Fibroblast of the aortic adventitia (primary cell): Measurements from ENCODE around the gene UPF3A. TPM values are rescaled to one million over a fixed set of nuclear protein-coding genes. Genes with fewer than 3 reads are reported as not detected.

Experiments
- DNase-seq: peaks from one replicate; pipeline ENCODE4 v3.0.0-alpha.2; 2010; ENCODE audit warnings: low read depth
- H3K4me3 ChIP-seq: 2 replicates; pipeline ENCODE4 v1.5.1; 2011; ENCODE audit warnings: low read depth, mild to moderate bottlenecking, control low read depth, low read length, moderate library complexity
- CTCF ChIP-seq: IDR thresholded peaks from 2 replicates; pipeline ENCODE4 v1.5.1; 2011; ENCODE audit warnings: mild to moderate bottlenecking, low read length, control low read depth, inconsistent platforms; ENCODE audit not compliant: insufficient read depth
- total RNA-seq: library from RNA; depleted of rRNA; stranded (reverse); fragments of >200 nt; gene quantifications from 2 replicates; pipeline ENCODE4 v1.2.3, GENCODE V29; 2012; ENCODE audit warnings: low replicate concordance

The UPF3A gene
- total RNA-seq, 1 donor = 32.1 TPM

- TF ChIP-seq CTCF = no peak
- DNase-seq = no peak
- H3K4me3 ChIP-seq = no peak overlapping the region
Measured at GRCh38 chr13:114256547-114256946, 24.9 kb upstream of the UPF3A start.

GRCh38 chr13:114257014-114257413 lies 24.4 kb upstream of the UPF3A start:
- no peak for DNase-seq
- TF ChIP-seq CTCF = no peak
- no peak overlapping the region for H3K4me3 ChIP-seq

- DNase-seq = no peak
- TF ChIP-seq CTCF = no peak
- H3K4me3 ChIP-seq = no peak overlapping the region
Measured at GRCh38 chr13:114258589-114258988, 22.8 kb upstream of the UPF3A start.

GRCh38 chr13:114259374-114259773 lies 22.0 kb upstream of the UPF3A start:
- no peak overlapping the region for H3K4me3 ChIP-seq
- no peak for TF ChIP-seq CTCF
- DNase-seq = no peak

GRCh38 chr13:114259974-114260373 lies 21.4 kb upstream of the UPF3A start:
- H3K4me3 ChIP-seq = no peak overlapping the region
- no peak for TF ChIP-seq CTCF
- DNase-seq = no peak

- H3K4me3 ChIP-seq = no peak overlapping the region
- DNase-seq = no peak
- no peak for TF ChIP-seq CTCF
Measured at GRCh38 chr13:114260814-114261213, 20.6 kb upstream of the UPF3A start.

GRCh38 chr13:114261328-114261965 lies 20.0 kb upstream of the UPF3A start:
- no peak for DNase-seq
- TF ChIP-seq CTCF = no peak
- no peak overlapping the region for H3K4me3 ChIP-seq
